Tibial nerve (tissue), 4 donors: ENCODE measurements around the gene FEZF2.

Experiments
- EP300 ChIP-seq, 2 donors: sonication (generic); formaldehyde crosslinking; IDR thresholded peaks; one replicate each; pipeline ENCODE4 v1.6.1; 2017; ENCODE audit warnings: antibody characterized with exemption in 2 of 2, mild to moderate bottlenecking in 1 of 2
- POLR2A ChIP-seq, 2 donors: fragments of 450-650 bp; IDR thresholded peaks; one replicate each; pipeline ENCODE4 v1.6.1; 2017; ENCODE audit warnings: antibody characterized with exemption in 2 of 2, mild to moderate bottlenecking in 2 of 2, moderate library complexity in 2 of 2
- TF ChIP-seq, protein P1 (sequence below), 5 experiments: fragments of 200-600 bp in 3 of 5; fragments of 450-650 bp in 2 of 5; sonication (generic) in 3 of 5; IDR thresholded peaks; one replicate each; pipeline ENCODE4 v1.5.1; 2016 to 2019; ENCODE audit warnings: antibody characterized with exemption in 5 of 5, mild to moderate bottlenecking in 3 of 5, moderate library complexity in 2 of 5

DNA sequence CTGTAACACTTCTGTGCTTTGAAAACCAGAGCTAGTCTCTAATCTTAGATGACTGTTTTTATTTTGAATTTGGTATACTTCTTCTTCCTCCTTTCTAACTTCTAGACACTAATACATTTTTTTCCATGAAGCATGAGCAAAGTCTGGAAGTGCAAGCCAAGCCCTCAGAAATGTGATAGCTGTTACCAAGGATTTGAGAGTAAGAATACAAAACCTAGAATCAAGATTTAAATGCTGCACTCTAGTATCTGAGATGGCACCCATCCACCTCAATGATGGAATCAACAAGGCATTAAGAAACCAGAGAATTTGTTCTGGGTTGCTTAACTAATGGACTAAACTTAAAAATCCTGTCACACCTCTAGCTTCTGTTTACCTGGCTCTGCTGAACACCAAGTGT lies 9.2 kb downstream of the FEZF2 start:
- TF ChIP-seq, protein P1, sequence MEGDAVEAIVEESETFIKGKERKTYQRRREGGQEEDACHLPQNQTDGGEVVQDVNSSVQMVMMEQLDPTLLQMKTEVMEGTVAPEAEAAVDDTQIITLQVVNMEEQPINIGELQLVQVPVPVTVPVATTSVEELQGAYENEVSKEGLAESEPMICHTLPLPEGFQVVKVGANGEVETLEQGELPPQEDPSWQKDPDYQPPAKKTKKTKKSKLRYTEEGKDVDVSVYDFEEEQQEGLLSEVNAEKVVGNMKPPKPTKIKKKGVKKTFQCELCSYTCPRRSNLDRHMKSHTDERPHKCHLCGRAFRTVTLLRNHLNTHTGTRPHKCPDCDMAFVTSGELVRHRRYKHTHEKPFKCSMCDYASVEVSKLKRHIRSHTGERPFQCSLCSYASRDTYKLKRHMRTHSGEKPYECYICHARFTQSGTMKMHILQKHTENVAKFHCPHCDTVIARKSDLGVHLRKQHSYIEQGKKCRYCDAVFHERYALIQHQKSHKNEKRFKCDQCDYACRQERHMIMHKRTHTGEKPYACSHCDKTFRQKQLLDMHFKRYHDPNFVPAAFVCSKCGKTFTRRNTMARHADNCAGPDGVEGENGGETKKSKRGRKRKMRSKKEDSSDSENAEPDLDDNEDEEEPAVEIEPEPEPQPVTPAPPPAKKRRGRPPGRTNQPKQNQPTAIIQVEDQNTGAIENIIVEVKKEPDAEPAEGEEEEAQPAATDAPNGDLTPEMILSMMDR (IDR thresholded peaks at IDR 0.05) = no peak
- no peak for TF ChIP-seq POLR2A (IDR thresholded peaks at IDR 0.05)
- TF ChIP-seq EP300 (IDR thresholded peaks at IDR 0.05) = no peak
